SU-DHL-6 (cell line): Measurements from ENCODE around the gene TLN1.

Experiments used
- H2AFZ ChIP-seq: fragments of 200-600 bp; sonication (generic); 2 replicates; pipeline ENCODE4 v1.6.1; 2014; ENCODE audit warnings: low read depth, mild to moderate bottlenecking, moderate library complexity, mixed read lengths, antibody characterized with exemption, low read length; ENCODE audit not compliant: severe bottlenecking
- H3F3A ChIP-seq: fragments of 200-600 bp; shearing (Covaris generic); 2 replicates; pipeline ENCODE4 v1.6.0; 2016; ENCODE audit warnings: antibody characterized with exemption, mild to moderate bottlenecking; ENCODE audit not compliant: insufficient read depth
- H3K27ac ChIP-seq: fragments of 200-600 bp; sonication (generic); 2 replicates; pipeline ENCODE4 v1.5.1; 2016; ENCODE audit warnings: low read depth, mild to moderate bottlenecking, low read length, moderate library complexity, mixed read lengths
- H3K27me3 ChIP-seq: fragments of 200-600 bp; sonication (generic), shearing (Covaris generic); 2 replicates; pipeline ENCODE4 v1.6.0; 2014; ENCODE audit warnings: mild to moderate bottlenecking, low read length
- H3K36me3 ChIP-seq: fragments of 200-600 bp; sonication (generic); 2 replicates; pipeline ENCODE4 v1.6.1; 2014; ENCODE audit warnings: mild to moderate bottlenecking, low read length, mixed read lengths
- H3K4me2 ChIP-seq: fragments of 300-600, 200-600 bp; shearing (Covaris generic), sonication (generic); 2 replicates; pipeline ENCODE4 v1.6.0; 2014; ENCODE audit warnings: low read length, low read depth, mild to moderate bottlenecking; ENCODE audit not compliant: poor library complexity, severe bottlenecking
- H3K4me3 ChIP-seq: fragments of 200-600 bp; sonication (generic); 2 replicates; pipeline ENCODE4 v1.5.1; 2014; ENCODE audit warnings: antibody characterized with exemption, low read length, mild to moderate bottlenecking, mixed read lengths; ENCODE audit not compliant: insufficient read depth, poor library complexity, severe bottlenecking
- H3K79me2 ChIP-seq: fragments of 200-600 bp; sonication (generic); 2 replicates; pipeline ENCODE4 v1.6.1; 2014; ENCODE audit warnings: mild to moderate bottlenecking, low read length, moderate library complexity; ENCODE audit not compliant: insufficient read depth
- H3K9ac ChIP-seq: fragments of 200-600 bp; sonication (generic); 2 replicates; pipeline ENCODE4 v1.7.0; 2014; ENCODE audit warnings: mild to moderate bottlenecking, low read length
- H3K9me2 ChIP-seq: fragments of 200-600 bp; sonication (generic); replicated peaks from 2 replicates; pipeline ENCODE4 v1.6.1; 2014; ENCODE audit warnings: low read length; ENCODE audit not compliant: insufficient read depth
- H3K9me3 ChIP-seq: fragments of 200-600 bp; sonication (generic); 2 replicates; pipeline ENCODE4 v1.6.1; 2014; ENCODE audit warnings: low read length, mixed read lengths; ENCODE audit not compliant: insufficient read depth
- H4K20me1 ChIP-seq: fragments of 200-600 bp; sonication (generic); 2 replicates; pipeline ENCODE4 v1.6.1; 2014; ENCODE audit warnings: low read depth, mild to moderate bottlenecking, antibody characterized with exemption, low read length, moderate library complexity, mixed read lengths
- CTCF ChIP-seq: fragments of 200-600 bp; sonication (generic); IDR thresholded peaks from one replicate; pipeline ENCODE4 v1.5.1; 2017; ENCODE audit warnings: antibody characterized with exemption, mild to moderate bottlenecking, low read length, moderate library complexity; ENCODE audit not compliant: insufficient read depth, poor library complexity, severe bottlenecking
- EZH2phosphoT487 ChIP-seq: fragments of 200-600 bp; sonication (generic), shearing (Covaris generic); conservative IDR thresholded peaks from 2 replicates; pipeline ENCODE4 v1.6.1; 2018; ENCODE audit warnings: mild to moderate bottlenecking, antibody characterized with exemption, low read length, moderate library complexity, mixed read lengths

Gene TLN1

DNA sequence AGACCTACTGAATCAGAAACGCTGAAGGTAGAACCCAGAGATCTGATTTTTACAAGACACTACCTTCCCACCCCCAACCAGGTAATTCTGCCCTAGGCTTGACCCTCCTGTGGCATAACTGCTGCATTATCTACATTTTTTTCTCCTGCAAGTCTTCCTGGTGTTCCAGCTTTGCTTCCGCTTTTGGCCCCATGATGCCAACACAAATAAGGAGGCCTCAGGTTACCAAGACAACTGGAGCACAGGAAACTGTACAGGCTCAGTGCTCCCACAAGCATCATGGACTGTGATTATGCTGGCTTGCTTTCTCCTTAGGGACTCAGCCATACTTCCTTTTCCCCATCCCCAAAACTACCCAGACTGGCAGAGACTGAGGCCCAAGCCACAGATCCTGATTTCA, 28.7 kb upstream of the TLN1 start:
- H3K4me3 ChIP-seq, result no peak overlapping the region
- H3K27me3 ChIP-seq, result no peaks in the 10 kb centered on the region
- no peak overlapping the region for H3K27ac ChIP-seq
- TF ChIP-seq EZH2phosphoT487 (no peak), CTCF (no peak)
- H3K9me3 ChIP-seq, result no peaks in the 10 kb centered on the region
- H3K9ac ChIP-seq, result no peak overlapping the region
- no peaks in the 10 kb centered on the region for H4K20me1 ChIP-seq
- no peaks in the 10 kb centered on the region for H3K9me2 ChIP-seq
- H3K79me2 ChIP-seq, result no peaks in the 10 kb centered on the region
- H3K36me3 ChIP-seq, result no peaks in the 10 kb centered on the region
- H2AFZ ChIP-seq, result no peak overlapping the region
- no peak overlapping the region for H3K4me2 ChIP-seq
- H3F3A ChIP-seq, result peaks cover 18% of the 10 kb centered on the region

GRCh38 chr9:35759795-35760194, 27.8 kb upstream of the TLN1 start:
- peaks cover 18% of the 10 kb centered on the region for H3F3A ChIP-seq
- H3K4me2 ChIP-seq, result no peak overlapping the region
- H3K9me3 ChIP-seq, result no peaks in the 10 kb centered on the region
- H3K9me2 ChIP-seq, result no peaks in the 10 kb centered on the region
- no peaks in the 10 kb centered on the region for H4K20me1 ChIP-seq
- no peaks in the 10 kb centered on the region for H3K27me3 ChIP-seq
- no peak overlapping the region for H3K4me3 ChIP-seq
- no peak overlapping the region for H3K27ac ChIP-seq
- TF ChIP-seq EZH2phosphoT487 (no peak), CTCF (no peak)
- H2AFZ ChIP-seq, result no peak overlapping the region
- no peaks in the 10 kb centered on the region for H3K36me3 ChIP-seq
- no peak overlapping the region for H3K9ac ChIP-seq
- no peaks in the 10 kb centered on the region for H3K79me2 ChIP-seq

- peak overlapping the region; percentile 69 for H3K4me2 ChIP-seq
- H3K9me3 ChIP-seq, result no peaks in the 10 kb centered on the region
- 0 out of 2 replicates have a peak overlapping the region, but pooled peaks have one; percentile 66 for H3K9ac ChIP-seq
- H3K27ac ChIP-seq, result peak overlapping the region; percentile 64
- H3K4me3 ChIP-seq, result no peak overlapping the region
- TF ChIP-seq EZH2phosphoT487, result no peak
- no peak for TF ChIP-seq CTCF
- H3F3A ChIP-seq, result peaks cover 18% of the 10 kb centered on the region
- H2AFZ ChIP-seq, result no peak overlapping the region
- no peaks in the 10 kb centered on the region for H3K79me2 ChIP-seq
- H3K27me3 ChIP-seq, result no peaks in the 10 kb centered on the region
- no peaks in the 10 kb centered on the region for H4K20me1 ChIP-seq
- H3K9me2 ChIP-seq, result no peaks in the 10 kb centered on the region
- H3K36me3 ChIP-seq, result no peaks in the 10 kb centered on the region
Measured at GRCh38 chr9:35758475-35759050, 26.6 kb upstream of the TLN1 start.
